ENCODE measurements around the gene ADAMTS2. TPM values are rescaled to one million over a fixed set of nuclear protein-coding genes. Genes with fewer than 3 reads are reported as not detected.

The ADAMTS2 gene
- total and polyA plus RNA-seq, 10 donors, result 4.0 to 101 (median 47.5) TPM

- intact Hi-C loops (cut with DNase I; ENCODE audit: low total_unique reads), result no loop called here
- Histone ChIP-seq H3K27me3 (replicated peaks in 1 of 7) (no peaks in the 10 kb centered on the region), H3K36me3 (peaks cover 0 to 88% (median 5%) of the 10 kb centered on the region in 6 donors), H3K9me3 (peaks cover 0 to 94% (median 41%) of the 10 kb centered on the region in 8 donors), H3K4me3 (no peak overlapping the region), H3K27ac (no peak overlapping the region), H3K4me1 (no peaks in the 10 kb centered on the region)
- WGBS, 5 donors, result 89 to 96% (median 92%) methylated on average over 10 of the region's 10 CpGs
- DNase-seq, result peak; percentile 41
- TF ChIP-seq POLR2A (IDR thresholded peaks at IDR 0.05), result no peak
- no peak for TF ChIP-seq CTCF (IDR thresholded peaks at IDR 0.05 in 8 of 11, conservative IDR thresholded peaks at IDR 0.05 in 3 of 11)
- no peak for TF ChIP-seq POLR2AphosphoS5 (IDR thresholded peaks at IDR 0.05)
Observed at GRCh38 chr5:179118756-179119414, 226.4 kb downstream of the ADAMTS2 start.

- Histone ChIP-seq H3K4me1 (no peaks in the 10 kb centered on the region), H3K27me3 (replicated peaks in 1 of 7) (no peaks in the 10 kb centered on the region), H3K27ac (no peak overlapping the region), H3K9me3 (peaks cover 0 to 94% (median 47%) of the 10 kb centered on the region in 8 donors), H3K4me3 (no peak overlapping the region), H3K36me3 (peaks cover 0 to 88% (median 6%) of the 10 kb centered on the region in 6 donors)
- no peak for DNase-seq
- TF ChIP-seq POLR2A (IDR thresholded peaks at IDR 0.05) (no peak), CTCF (IDR thresholded peaks at IDR 0.05 in 8 of 11, conservative IDR thresholded peaks at IDR 0.05 in 3 of 11) (no peak), POLR2AphosphoS5 (IDR thresholded peaks at IDR 0.05) (no peak)
- WGBS, 5 donors, result 77 to 86% (median 83%) methylated on average over 4 of the region's 4 CpGs
- intact Hi-C loops (cut with DNase I; ENCODE audit: low total_unique reads), result no loop called here
Observed at GRCh38 chr5:179118338-179118737, 226.9 kb downstream of the ADAMTS2 start.

- TF ChIP-seq POLR2A (IDR thresholded peaks at IDR 0.05) (no peak), POLR2AphosphoS5 (IDR thresholded peaks at IDR 0.05) (no peak), CTCF (IDR thresholded peaks at IDR 0.05 in 8 of 11, conservative IDR thresholded peaks at IDR 0.05 in 3 of 11) (no peak)
- intact Hi-C loops (cut with DNase I; ENCODE audit: low total_unique reads), result no loop called here
- Histone ChIP-seq H3K4me3 (no peak overlapping the region), H3K27me3 (replicated peaks in 1 of 7) (no peaks in the 10 kb centered on the region), H3K36me3 (peaks cover 0 to 68% (median 3%) of the 10 kb centered on the region in 6 donors), H3K4me1 (no peaks in the 10 kb centered on the region), H3K9me3 (peaks cover 0 to 95% (median 61%) of the 10 kb centered on the region in 8 donors), H3K27ac (no peak overlapping the region)
- peak; percentile 40 for DNase-seq
- WGBS, 5 donors, result 82 to 93% (median 90%) methylated on average over 9 of the region's 9 CpGs
Observed at GRCh38 chr5:179115845-179116524, 229.3 kb downstream of the ADAMTS2 start.

GRCh38 chr5:179115307-179115706 lies 230.0 kb downstream of the ADAMTS2 start:
- Histone ChIP-seq H3K27me3 (replicated peaks in 1 of 7) (no peaks in the 10 kb centered on the region), H3K36me3 (peaks cover 0 to 62% (median 3%) of the 10 kb centered on the region in 6 donors), H3K4me3 (no peak overlapping the region), H3K9me3 (peaks cover 0 to 95% (median 61%) of the 10 kb centered on the region in 8 donors), H3K27ac (no peak overlapping the region), H3K4me1 (no peaks in the 10 kb centered on the region)
- TF ChIP-seq CTCF (IDR thresholded peaks at IDR 0.05 in 8 of 11, conservative IDR thresholded peaks at IDR 0.05 in 3 of 11) (no peak), POLR2A (IDR thresholded peaks at IDR 0.05) (no peak), POLR2AphosphoS5 (IDR thresholded peaks at IDR 0.05) (no peak)
- 81 to 93% (median 89%) methylated on average over 5 of the region's 5 CpGs for WGBS, 5 donors
- DNase-seq, result peak; percentile 3
- intact Hi-C loops (cut with DNase I; ENCODE audit: low total_unique reads), result no loop called here
